Measurements from ENCODE around the gene LRRC53. TPM values are rescaled to one million over a fixed set of nuclear protein-coding genes. Genes with fewer than 3 reads are reported as not detected.

Gene LRRC53
- total RNA-seq, result 0.10 and 0.11 TPM in 2 replicates
- not detected for polyA plus RNA-seq (2012)

DNA sequence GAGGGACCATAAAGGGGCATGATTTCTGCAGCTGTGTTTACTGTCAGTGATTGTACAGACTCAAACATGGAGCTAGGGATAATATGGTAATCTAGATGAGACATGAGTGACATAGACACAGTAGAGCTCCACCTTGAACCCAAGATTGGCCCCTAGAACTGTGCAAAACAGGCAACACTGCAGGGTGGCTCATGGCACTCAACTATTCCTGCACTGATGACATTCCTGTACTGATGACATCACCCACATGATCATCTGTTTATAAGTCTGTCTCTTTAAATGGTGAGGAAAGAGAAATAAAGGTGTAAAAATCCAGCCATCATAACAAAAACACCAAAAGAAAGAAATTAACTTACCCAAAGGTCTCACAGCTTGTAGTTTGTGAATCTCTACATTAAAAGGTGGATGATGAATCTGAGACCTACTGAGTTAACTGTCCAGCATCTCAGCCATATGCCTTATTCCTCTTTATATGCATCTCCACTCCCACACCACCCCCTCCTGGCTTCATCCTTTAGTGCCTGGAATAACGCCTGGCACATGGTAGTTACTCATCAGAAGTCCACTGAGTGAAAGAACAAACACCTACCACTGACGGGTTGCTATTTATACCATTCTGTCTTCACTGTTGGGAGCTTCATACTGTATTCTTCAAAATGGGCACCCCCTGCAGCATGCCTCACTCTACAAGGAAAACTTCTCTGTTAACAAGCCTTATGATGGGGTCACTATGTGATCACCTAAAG lies at the start of gene LRRC53:
Gene LRRC53 (minus strand): TSS at position 442 of the 746 bp plus-strand sequence. CDS start 29,262 bp downstream, outside the sequence.
- no peak for DNase-seq (ENCODE audit: low read depth)

DNA sequence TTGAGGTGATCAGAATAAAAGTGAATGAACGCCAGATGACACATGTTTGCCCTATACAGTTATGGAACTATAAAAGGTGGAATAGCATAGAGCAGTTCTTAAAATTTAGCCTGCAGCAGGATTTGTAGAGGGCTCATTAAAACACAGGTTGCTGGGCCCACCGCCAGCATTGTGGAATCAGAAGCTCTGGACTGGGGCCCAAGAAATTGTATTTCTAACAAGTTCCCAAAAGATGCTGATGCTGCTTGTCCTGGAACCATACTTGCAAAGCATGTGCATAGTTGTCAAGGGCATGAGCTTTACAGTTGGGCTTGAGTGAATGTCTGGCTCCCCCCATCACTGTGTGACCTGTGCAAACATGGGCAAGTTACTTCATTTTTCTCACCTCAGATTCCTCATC lies 37.5 kb upstream of the LRRC53 start:
- no peak for DNase-seq (ENCODE audit: low read depth)

- no peak for DNase-seq (ENCODE audit: low read depth)
Observed at GRCh38 chr1:74548961-74549750, 36.7 kb upstream of the LRRC53 start.

DNA sequence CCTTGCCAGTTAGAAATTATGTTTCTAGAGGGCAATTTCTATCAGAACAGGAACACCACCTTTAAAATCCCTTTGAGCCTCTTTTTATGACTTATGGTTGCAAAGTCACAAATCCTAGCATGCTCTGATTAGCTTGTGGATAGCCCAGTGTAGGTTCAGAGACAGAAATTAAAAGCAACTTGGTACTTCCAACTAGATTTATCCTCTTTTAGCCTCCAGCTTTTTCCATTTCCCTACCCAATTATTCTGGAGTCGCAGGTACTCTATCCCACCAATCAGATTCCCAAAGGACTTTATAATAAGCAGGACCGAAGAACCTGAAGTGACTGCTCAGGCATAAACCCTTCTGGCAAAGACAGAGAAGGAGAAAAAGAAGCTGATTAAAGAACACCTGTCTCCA lies 33.4 kb upstream of the LRRC53 start:
- DNase-seq (ENCODE audit: low read depth), result no peak

DNA sequence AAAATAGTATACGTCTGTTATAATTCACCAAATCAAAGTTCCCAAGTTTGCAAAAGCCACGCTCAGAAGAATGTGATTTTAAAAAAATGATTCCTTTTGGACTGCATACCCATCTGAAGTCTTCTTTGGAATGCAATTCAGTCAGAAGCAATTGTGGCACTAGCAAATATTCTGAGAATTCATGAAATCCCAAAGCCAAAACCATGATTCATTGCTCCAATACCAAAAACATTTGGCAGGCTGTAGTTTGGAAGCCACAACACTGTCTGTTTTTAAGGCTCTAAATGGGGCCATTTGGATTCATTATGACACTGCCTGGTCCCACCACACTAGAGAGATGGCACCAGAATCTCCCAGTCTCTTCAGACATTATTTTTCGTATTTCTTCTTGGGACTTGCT lies 21.8 kb upstream of the LRRC53 start:
- peak; percentile 34 for DNase-seq (ENCODE audit: low read depth)

GRCh38 chr1:74531796-74532195 lies 19.4 kb upstream of the LRRC53 start:
- no peak for DNase-seq (ENCODE audit: low read depth)

DNA sequence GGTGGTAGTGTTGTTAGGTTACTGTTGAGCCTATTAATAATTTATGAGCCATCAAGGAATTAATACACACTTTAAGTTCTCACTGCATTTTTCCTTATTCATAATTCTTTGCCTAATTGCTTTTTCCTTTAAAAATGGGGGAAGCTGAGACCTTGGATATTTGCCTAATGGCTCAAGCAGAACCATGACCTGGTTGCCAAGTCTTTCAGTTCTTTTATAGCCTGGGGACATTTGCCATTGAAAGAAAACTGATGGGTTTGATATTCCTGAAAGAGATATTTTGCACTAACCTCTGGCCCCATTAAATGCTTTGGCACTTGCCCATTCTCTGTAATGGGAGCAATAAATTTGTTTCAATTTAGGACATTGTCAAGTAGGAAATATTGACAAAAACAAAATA lies 18.5 kb upstream of the LRRC53 start:
- no peak for DNase-seq (ENCODE audit: low read depth)

DNA sequence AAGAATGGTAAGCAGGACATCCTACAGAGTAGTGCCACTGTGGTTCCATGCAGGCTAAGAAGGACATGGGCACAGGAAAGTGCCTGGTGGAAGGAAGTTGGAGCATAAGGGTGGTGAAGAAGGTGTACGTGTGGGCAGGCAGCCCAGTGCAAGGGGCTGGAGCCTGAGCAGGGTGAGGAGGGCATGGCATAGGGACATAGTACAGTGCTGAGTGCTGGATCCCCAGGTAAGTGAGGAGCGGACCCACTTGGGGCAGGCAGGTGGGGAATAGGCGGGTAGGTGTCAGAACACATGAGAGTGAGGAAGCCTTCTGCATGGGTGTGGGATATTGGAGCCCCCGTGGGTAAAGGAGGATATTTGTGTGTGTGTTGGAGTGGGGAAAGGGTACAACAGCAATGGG lies 15.7 kb upstream of the LRRC53 start:
- DNase-seq (ENCODE audit: low read depth), result no peak

DNA sequence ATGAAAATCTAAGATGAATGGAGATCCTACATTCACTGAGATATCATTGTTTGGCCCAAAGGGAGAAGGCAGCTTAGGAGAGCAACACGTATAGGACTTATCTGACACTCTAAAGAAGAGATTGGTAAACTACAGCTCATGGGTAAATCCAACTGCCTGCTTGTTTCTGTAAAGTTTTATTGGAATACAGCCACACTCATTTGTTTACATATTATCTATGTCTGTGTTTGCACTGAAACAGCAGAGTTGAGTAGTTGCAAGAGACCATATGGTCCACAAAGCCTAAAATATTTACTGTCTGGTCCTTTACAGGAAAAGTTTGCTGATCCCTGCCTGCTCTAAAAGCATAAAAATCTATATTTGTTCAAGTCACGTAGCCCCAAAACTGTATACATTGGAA lies 14.3 kb upstream of the LRRC53 start:
- DNase-seq (ENCODE audit: low read depth), result no peak

GRCh38 chr1:74523873-74524480 lies 11.6 kb upstream of the LRRC53 start:
- peak; percentile 51 for DNase-seq (ENCODE audit: low read depth)

DNA sequence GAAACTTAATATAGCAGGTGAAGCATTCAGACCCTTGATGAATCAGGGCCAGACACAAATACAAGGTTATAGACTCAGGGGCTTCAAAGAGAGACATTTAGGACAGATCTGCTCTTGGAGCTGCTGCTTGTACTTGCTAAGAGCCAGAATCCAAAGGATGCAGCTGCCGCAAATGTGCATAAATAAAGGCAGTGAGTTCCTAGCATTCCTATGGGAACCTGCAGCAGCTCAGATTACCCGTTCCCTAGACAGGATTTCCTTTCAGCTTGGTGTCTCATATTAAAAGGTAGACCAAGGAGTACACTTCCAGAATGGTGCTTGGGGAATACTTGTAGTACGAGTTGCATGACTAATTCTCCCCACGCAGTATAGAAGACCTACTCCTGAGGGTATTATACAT lies 9.7 kb upstream of the LRRC53 start:
- peak; percentile 15 for DNase-seq (ENCODE audit: low read depth)

GRCh38 chr1:74517599-74518051 lies 5.2 kb upstream of the LRRC53 start:
- no peak for DNase-seq (ENCODE audit: low read depth)

GRCh38 chr1:74513411-74514300 lies 1.2 kb upstream of the LRRC53 start:
- DNase-seq (ENCODE audit: low read depth), result no peak

- no peak for DNase-seq (ENCODE audit: low read depth)
Observed at GRCh38 chr1:74508449-74508848, 4.0 kb downstream of the LRRC53 start.

DNA sequence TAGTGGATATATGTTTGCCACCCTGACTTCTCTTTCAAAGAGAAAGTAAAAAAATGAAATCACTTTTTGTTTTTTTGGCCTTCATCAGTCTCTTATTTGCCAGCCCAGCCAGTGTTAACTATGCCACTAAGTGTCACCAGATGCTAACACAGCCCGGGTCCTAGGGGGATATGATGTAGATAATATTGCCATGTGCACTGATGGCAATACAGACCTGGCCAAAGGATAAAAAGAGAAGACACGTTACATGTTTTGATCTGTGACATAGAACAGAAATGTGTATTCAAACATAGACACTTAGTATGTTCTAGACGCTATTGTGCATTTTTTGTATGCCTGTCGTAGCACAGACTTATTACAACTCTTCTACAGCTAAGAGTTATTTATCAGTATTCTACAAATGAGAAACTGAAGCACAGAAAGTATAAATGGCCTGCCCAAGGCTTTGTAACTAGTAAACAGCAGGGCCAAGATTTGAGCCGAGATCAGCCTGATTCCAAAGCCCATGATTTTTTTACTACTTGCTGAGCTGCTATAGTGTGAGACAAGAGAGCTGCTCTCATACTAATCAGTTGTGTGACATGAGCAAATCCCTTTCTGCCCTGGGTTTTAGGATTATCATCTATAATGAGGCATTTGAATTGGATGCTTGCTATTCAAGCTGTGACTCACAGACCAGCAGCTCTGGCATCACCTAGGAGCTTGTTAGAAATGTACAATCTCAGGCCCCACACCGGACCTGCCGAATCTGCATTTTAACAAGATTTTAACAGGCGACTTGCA lies 6.3 kb downstream of the LRRC53 start:
- DNase-seq (ENCODE audit: low read depth), result no peak

DNA sequence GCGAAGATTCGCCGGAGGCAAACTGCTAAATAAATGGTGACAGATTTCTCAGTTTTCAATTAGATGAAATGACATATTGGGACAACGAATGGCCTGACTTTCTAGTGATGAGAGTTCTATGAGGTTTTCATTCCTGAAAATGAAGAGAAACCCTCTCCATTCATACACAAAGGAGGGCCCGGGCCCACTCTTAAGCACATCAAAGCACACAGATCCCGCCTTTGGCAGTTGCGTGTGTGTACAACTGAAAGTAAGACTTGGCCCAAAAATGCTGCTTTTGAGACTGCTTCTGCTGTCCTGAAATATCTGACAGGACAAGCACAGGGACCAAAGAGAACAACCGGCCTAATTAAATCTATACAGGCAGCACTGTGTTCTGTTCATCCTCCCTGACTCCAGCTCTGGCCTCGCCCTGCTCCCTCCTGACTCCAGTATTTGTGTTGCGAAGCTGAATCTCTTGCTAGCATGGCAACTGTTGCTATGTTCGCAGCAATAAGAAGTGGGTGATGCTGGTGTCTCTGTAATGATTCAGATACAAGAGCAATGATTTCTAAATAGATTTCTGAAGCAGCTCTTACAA lies 7.4 kb downstream of the LRRC53 start:
- DNase-seq (ENCODE audit: low read depth), result no peak

DNA sequence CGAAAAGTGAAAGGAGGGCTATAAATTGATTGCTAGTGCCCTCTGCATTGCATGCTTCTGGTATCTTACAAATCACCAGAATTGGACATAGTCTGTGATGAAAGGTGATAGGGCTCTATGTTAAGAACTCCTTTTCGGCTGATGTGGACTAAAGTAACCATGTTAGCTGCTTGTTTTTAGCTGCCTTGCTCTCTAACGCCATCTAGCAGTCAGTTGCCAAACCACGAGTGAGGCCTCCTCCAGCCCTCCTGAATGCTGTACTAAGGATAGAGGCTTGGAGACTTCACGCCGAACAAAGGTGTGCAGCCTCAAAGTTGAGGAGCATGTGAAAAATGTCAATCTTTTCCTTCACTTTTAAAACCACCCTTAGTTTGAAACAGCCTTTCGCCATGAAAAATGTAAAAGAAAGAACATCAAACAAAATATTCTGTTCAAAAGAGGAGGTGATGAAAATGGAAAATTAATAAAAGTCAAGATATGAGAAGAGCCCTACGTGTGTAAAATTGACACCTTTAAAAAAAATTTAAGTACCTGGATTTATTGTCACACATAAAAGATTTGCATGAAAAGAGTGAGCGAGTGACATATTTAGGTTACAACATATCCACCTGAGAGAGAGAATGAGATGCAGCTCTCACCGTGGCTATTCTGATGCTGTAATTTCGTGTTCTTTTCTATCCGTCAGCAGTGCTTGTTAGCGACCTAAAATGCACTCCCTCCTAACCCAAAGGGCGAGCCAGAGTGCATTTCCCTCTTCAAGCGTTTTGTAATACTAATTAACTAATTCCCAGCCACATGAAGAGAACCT lies 8.1 kb downstream of the LRRC53 start:
- peak; percentile 60 for DNase-seq (ENCODE audit: low read depth)

- no peak for DNase-seq (ENCODE audit: low read depth)
Observed at GRCh38 chr1:74502858-74503257, 9.6 kb downstream of the LRRC53 start.

- peak; percentile 57 for DNase-seq (ENCODE audit: low read depth)
Observed at GRCh38 chr1:74502432-74502831, 10.0 kb downstream of the LRRC53 start.
